HepG2 (cell line): Measurements from ENCODE around the gene ZNF154. TPM values are rescaled to one million over a fixed set of nuclear protein-coding genes. Genes with fewer than 3 reads are reported as not detected.
A peak's percentile ranks its signal among the peaks of the same experiment; 100 is the strongest.

Source experiments
- AHR ChIP-seq: IDR thresholded peaks from 2 replicates; pipeline ENCODE4 v1.6.1; 2018; ENCODE audit warnings: missing genetic modification reagents, missing compliant biosample characterization
- CHD2 ChIP-seq: IDR thresholded peaks from 2 replicates; pipeline ENCODE4 v1.6.1; 2011; ENCODE audit warnings: low read depth, low read length, improper control_type of control experiment
- GFI1 ChIP-seq: sonication (generic); formaldehyde crosslinking; IDR thresholded peaks from 2 replicates; pipeline ENCODE4 v1.5.0; 2020; ENCODE audit warnings: missing genetic modification reagents, mild to moderate bottlenecking, borderline replicate concordance
- IKZF1 ChIP-seq: fragments of 450-650 bp; IDR thresholded peaks from 2 replicates; pipeline ENCODE4 v1.7.1; 2016
- KDM3A ChIP-seq: IDR thresholded peaks from 2 replicates; pipeline ENCODE4 v1.6.1; 2018; ENCODE audit warnings: low read depth, missing compliant biosample characterization
- KMT2A ChIP-seq: sonication (generic); formaldehyde crosslinking; IDR thresholded peaks from 2 replicates; pipeline ENCODE4 v1.4.0; 2020; ENCODE audit warnings: missing genetic modification reagents
- NFE2L2 ChIP-seq: fragments of 150-350 bp; IDR thresholded peaks from 2 replicates; pipeline ENCODE4 v1.6.1; 2014; ENCODE audit warnings: low read length
- NKX3-1 ChIP-seq: sonication (generic); formaldehyde crosslinking; IDR thresholded peaks from 2 replicates; pipeline ENCODE4 v1.5.0; 2020; ENCODE audit warnings: missing genetic modification reagents
- SIX1 ChIP-seq: sonication (generic); formaldehyde crosslinking; IDR thresholded peaks from 2 replicates; pipeline ENCODE4 v1.4.0; 2020; ENCODE audit warnings: missing genetic modification reagents, borderline replicate concordance
- THYN1 ChIP-seq: sonication (generic); formaldehyde crosslinking; IDR thresholded peaks from 2 replicates; pipeline ENCODE4 v1.8.1; 2023; ENCODE audit warnings: low read depth, mild to moderate bottlenecking, moderate library complexity, missing genetic modification reagents, borderline replicate concordance
- ZNF260 ChIP-seq: sonication (generic); formaldehyde crosslinking; IDR thresholded peaks from 2 replicates; pipeline ENCODE4 v1.4.0; 2020; ENCODE audit warnings: missing genetic modification reagents, low read depth, mild to moderate bottlenecking, borderline replicate concordance
- ZNF296 ChIP-seq: sonication (generic); formaldehyde crosslinking; conservative IDR thresholded peaks from 2 replicates; pipeline ENCODE4 v1.5.0; 2020; ENCODE audit warnings: mild to moderate bottlenecking, missing genetic modification reagents
- ZNF335 ChIP-seq: sonication (generic); formaldehyde crosslinking; IDR thresholded peaks from 2 replicates; pipeline ENCODE4 v1.4.0; 2020; ENCODE audit warnings: missing genetic modification reagents
- ZNF713 ChIP-seq: sonication (generic); formaldehyde crosslinking; IDR thresholded peaks from 2 replicates; pipeline ENCODE4 v1.4.0; 2020; ENCODE audit warnings: mild to moderate bottlenecking, missing genetic modification reagents
- polyA plus RNA-seq, 8 experiments: library from polyadenylated mRNA; depleted of rRNA in 3 of 8; stranded (reverse) in 7 of 8; unstranded in 1 of 8; fragments of >200 nt; fragmentation: Illumina TruSeq in 4 of 8; extraction: Trizol in 4 of 8; gene quantifications; 2 replicates each; pipeline versions ENCODE4 v1.2.1 to v1.2.3, GENCODE V29; 2011 to 2016; ENCODE audit warnings: low read depth in 4 of 8, missing spikeins in 1 of 8, mixed read lengths in 1 of 8; ENCODE audit not compliant: insufficient read depth in 1 of 8
- total RNA-seq, 5 experiments: library from RNA; depleted of rRNA; stranded (reverse); fragments of >200 nt; fragmentation: Illumina TruSeq; extraction: Trizol; gene quantifications; 2 replicates each; pipeline ENCODE4 v1.2.3, GENCODE V29; 2016; ENCODE audit warnings: low read depth in 1 of 5
- TF ChIP-seq, protein P1 (sequence below), 2 experiments: fragments of 450-650 bp in 1 of 2; sonication (generic) in 1 of 2; formaldehyde crosslinking; IDR thresholded peaks; 2 replicates each; pipeline versions ENCODE4 v1.5.0 to v1.8.0; 2020 to 2022; ENCODE audit warnings: mild to moderate bottlenecking in 1 of 2, missing genetic modification reagents in 1 of 2
- TF ChIP-seq, protein P2 (sequence below): sonication (generic); formaldehyde crosslinking; IDR thresholded peaks from 2 replicates; pipeline ENCODE4 v1.4.0; 2020; ENCODE audit warnings: mild to moderate bottlenecking, missing genetic modification reagents
- TF ChIP-seq, protein P3 (sequence below): sonication (generic); formaldehyde crosslinking; IDR thresholded peaks from 2 replicates; pipeline ENCODE4 v1.4.0; 2020; ENCODE audit warnings: missing genetic modification reagents

Gene ZNF154
- total and polyA plus RNA-seq, 2 of the 13 experiments (the other 11 are each of a cell fraction or from before 2014, with no cell fraction given) = not detected

DNA sequence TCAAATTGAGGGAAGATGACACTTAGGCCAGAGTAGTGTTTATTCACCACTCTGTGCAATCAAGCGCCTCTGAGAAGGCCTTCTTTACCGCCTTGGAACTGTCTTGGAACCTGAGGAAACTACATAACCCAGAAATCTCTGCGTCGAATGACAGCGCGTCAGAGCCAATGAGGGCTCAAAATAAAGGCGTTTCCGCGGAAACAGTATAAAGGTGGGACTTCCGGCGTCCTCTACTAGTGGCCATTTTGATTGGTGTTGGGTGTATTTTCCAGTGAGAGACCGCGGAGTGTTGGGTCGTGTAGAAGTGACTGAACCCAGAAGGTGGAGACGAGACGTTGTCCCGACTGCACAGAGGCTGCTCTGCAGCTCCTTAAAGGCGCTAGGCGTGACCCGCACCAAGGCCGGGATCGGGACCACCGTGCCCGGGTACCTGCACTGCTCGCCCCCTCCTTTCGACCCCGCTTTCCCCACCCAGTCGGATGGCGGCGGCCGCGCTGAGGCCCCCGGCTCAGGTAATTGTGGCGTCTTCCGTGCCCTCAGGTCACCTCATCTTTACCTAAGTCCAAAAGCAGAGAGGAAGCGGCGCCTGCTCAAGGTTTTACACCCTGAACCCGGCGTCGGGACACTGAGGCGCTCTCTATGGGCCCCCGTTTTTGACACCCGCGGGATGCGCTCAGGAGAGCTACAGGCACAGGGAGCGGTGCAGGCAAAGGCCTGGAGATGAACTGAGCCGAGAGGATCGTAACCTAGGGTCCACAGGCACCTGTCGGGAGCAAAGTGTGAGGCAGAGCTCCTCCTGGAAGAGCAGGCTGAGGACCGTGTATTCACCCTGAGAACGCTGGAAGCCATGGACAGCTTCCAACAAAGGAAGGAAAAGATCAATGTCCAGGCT is 37.8 kb upstream of the ZNF154 start, which contains the start of gene ZNF776 (continued):
- TF ChIP-seq ZNF335 (CRISPR knock-in tag) = 0 out of 2 replicates have a peak, but pooled peaks have one; percentile 35
- TF ChIP-seq KDM3A (CRISPR knock-in tag) = no peak
- no peak; the same call in 1 of the 2 replicates for TF ChIP-seq KMT2A
- no peak for TF ChIP-seq SIX1 (CRISPR knock-in tag)
- TF ChIP-seq AHR (CRISPR knock-in tag) = no peak
- no peak for TF ChIP-seq NKX3-1 (CRISPR knock-in tag)
- TF ChIP-seq, protein P1, sequence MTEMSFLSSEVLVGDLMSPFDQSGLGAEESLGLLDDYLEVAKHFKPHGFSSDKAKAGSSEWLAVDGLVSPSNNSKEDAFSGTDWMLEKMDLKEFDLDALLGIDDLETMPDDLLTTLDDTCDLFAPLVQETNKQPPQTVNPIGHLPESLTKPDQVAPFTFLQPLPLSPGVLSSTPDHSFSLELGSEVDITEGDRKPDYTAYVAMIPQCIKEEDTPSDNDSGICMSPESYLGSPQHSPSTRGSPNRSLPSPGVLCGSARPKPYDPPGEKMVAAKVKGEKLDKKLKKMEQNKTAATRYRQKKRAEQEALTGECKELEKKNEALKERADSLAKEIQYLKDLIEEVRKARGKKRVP (CRISPR knock-in tag; IDR thresholded peaks at IDR 0.05) = no peak
- no peak for TF ChIP-seq GFI1 (CRISPR knock-in tag)
- no peak for TF ChIP-seq CHD2
- TF ChIP-seq, protein P2, sequence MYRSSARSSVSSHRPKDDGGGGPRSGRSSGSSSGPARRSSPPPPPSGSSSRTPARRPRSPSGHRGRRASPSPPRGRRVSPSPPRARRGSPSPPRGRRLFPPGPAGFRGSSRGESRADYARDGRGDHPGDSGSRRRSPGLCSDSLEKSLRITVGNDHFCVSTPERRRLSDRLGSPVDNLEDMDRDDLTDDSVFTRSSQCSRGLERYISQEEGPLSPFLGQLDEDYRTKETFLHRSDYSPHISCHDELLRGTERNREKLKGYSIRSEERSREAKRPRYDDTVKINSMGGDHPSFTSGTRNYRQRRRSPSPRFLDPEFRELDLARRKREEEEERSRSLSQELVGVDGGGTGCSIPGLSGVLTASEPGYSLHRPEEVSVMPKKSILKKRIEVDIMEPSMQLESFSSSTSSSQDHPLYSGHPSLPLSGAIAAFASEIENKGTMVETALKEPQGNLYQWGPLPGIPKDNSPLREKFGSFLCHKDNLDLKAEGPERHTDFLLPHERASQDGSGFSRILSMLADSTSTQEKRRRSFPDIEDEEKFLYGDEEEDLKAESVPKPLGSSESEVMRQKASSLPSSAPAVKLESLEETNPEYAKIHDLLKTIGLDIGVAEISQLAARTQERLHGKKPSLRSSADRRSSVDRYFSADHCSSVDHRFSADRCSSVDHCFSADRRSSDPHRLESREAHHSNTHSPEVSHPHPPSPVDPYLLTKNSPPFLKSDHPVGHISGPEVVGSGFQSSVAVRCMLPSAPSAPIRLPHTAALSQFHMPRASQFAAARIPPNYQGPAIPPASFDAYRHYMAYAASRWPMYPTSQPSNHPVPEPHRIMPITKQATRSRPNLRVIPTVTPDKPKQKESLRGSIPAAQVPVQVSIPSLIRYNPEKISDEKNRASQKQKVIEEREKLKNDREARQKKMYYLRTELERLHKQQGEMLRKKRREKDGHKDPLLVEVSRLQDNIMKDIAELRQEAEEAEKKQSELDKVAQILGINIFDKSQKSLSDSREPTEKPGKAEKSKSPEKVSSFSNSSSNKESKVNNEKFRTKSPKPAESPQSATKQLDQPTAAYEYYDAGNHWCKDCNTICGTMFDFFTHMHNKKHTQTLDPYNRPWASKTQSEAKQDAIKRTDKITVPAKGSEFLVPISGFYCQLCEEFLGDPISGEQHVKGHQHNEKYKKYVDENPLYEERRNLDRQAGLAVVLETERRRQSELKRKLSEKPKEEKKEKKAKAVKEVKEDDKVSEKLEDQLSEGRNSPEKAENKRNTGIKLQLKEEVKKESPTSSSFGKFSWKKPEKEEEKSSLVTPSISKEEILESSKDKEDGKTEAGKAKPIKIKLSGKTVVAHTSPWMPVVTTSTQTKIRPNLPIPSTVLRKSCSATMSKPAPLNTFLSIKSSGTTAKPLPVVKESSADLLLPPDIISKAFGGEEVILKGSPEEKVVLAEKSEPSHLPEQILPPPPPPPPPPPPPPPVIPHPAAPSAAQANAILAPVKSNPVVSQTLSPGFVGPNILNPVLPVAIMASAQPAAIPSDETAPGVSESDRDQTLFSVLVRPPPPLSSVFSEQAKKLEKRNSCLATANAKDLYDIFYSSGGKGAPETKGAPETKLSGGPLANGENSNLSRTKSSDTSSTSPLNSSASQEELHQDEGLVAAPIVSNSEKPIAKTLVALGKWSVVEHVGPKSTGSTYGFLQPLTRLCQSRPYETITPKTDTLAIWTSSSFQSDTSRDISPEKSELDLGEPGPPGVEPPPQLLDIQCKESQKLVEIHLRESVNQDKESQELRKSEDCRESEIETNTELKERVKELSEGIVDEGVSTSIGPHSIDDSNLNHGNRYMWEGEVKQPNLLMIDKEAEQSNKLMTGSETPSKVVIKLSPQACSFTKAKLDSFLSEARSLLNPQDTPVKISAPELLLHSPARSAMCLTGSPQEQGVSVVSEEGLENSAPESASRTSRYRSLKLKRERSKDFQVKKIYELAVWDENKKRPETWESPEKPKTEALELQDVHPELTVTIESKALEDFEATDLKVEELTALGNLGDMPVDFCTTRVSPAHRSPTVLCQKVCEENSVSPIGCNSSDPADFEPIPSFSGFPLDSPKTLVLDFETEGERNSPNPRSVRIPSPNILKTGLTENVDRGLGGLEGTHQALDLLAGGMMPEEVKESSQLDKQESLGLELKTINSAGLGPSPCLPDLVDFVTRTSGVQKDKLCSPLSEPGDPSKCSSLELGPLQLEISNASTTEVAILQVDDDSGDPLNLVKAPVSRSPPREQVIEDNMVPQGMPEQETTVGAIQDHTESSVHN (CRISPR knock-in tag) = no peak
- no peak for TF ChIP-seq THYN1 (CRISPR knock-in tag)
- TF ChIP-seq IKZF1 = no peak
- TF ChIP-seq ZNF260 (CRISPR knock-in tag) = no peak
- 0 out of 2 replicates have a peak, but pooled peaks have one; percentile 58 for TF ChIP-seq ZNF713 (CRISPR knock-in tag)
- TF ChIP-seq ZNF296 (CRISPR knock-in tag) = no peak
- TF ChIP-seq, protein P3, sequence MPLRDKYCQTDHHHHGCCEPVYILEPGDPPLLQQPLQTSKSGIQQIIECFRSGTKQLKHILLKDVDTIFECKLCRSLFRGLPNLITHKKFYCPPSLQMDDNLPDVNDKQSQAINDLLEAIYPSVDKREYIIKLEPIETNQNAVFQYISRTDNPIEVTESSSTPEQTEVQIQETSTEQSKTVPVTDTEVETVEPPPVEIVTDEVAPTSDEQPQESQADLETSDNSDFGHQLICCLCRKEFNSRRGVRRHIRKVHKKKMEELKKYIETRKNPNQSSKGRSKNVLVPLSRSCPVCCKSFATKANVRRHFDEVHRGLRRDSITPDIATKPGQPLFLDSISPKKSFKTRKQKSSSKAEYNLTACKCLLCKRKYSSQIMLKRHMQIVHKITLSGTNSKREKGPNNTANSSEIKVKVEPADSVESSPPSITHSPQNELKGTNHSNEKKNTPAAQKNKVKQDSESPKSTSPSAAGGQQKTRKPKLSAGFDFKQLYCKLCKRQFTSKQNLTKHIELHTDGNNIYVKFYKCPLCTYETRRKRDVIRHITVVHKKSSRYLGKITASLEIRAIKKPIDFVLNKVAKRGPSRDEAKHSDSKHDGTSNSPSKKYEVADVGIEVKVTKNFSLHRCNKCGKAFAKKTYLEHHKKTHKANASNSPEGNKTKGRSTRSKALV (CRISPR knock-in tag) = no peak
- TF ChIP-seq NFE2L2 = no peak
